ENCODE data around the gene WDR93. TPM values are rescaled to one million over a fixed set of nuclear protein-coding genes. Genes with fewer than 3 reads are reported as not detected.

WDR93 gene
- not detected in 2 replicates for total RNA-seq (2021)
- Bru-seq, nascent RNA = percentile 18 among the genes with signal in this experiment
- BruChase-seq, experiment 1, labeled RNA remaining after a 2-hour chase = percentile 16 among the genes with signal in this experiment
- BruChase-seq, experiment 2, labeled RNA remaining after a 6-hour chase = percentile 12 among the genes with signal in this experiment
- long read RNA-seq = 0 reads

DNA sequence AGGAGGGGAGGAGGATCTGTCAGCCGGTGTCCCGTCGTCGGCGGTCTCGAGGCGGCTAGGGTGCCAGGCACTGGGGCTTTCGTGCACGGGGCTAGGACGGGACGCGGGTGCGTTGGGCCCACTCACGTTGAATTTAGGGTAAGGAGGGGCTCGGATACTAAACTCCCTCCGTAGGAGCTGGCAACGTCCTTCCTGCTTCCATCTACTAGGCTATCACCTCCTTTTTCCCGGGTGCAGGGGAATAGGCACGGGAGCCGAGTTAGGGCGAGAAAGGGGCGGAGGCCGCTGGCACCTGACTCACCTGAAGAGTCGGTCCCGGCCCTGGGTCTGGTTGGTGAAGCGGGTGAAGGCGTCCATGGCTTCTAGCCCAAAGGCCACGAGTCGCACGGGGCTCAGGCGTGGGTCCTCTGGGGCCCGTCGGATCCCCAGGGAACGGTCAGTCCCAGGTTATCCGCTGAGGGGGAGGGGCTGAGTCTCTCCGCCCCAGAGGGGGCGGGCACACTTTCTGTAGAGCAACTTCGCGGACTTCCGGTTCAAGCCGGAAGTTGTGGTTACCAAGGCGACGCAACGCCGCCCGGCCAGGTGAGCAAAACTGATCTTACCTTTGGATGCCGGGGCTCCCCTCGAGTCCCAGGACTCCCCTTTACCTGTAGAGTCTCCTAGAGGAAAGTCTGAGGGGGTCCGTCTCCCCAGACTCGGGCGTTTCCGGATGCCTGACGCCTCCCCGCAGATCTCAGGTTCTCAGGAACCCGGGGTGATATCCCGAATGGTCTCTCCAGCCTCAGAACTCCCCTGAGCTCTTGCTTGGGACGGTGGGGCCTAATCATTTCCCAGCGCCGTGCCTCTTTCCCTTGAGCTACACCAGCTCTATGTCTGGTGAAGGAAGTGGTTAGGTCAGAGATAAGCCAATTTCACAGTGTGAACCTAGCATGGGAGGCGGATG is at the start of gene WDR93, which contains the start of gene PEX11A:
Gene WDR93, plus strand, starts transcription at position 536 of the 943 bp plus-strand sequence. CDS start 10,936 bp downstream, outside the sequence.
Gene PEX11A, minus strand, starts transcription at position 479 of the 943 bp plus-strand sequence. Its CDS starts 122 bp downstream, at position 357.
- peak; percentile 87 for DNase-seq (ENCODE audit: low spot score)
- TSS peak; percentile 54 for BruUV-seq (replicated peaks)
- CTCF ChIA-PET = no interaction called here
- H3K36me3 ChIP-seq (ENCODE audit: insufficient read depth, low read length, poor library complexity, severe bottlenecking) = no peaks in the 10 kb centered on the region
- H3K27ac ChIP-seq (ENCODE audit: low read depth, low read length, poor library complexity, severe bottlenecking) = peak within 1 kb of the TSS; percentile 56
- intact Hi-C loops (cut with micrococcal nuclease; ENCODE audit: unreplicated experiment) = no loop called here
- no peak for TF ChIP-seq EZH2 (IDR thresholded peaks at IDR 0.05; ENCODE audit: borderline replicate concordance, low read depth, low read length, poor library complexity, severe bottlenecking)
- TF ChIP-seq, protein P1, sequence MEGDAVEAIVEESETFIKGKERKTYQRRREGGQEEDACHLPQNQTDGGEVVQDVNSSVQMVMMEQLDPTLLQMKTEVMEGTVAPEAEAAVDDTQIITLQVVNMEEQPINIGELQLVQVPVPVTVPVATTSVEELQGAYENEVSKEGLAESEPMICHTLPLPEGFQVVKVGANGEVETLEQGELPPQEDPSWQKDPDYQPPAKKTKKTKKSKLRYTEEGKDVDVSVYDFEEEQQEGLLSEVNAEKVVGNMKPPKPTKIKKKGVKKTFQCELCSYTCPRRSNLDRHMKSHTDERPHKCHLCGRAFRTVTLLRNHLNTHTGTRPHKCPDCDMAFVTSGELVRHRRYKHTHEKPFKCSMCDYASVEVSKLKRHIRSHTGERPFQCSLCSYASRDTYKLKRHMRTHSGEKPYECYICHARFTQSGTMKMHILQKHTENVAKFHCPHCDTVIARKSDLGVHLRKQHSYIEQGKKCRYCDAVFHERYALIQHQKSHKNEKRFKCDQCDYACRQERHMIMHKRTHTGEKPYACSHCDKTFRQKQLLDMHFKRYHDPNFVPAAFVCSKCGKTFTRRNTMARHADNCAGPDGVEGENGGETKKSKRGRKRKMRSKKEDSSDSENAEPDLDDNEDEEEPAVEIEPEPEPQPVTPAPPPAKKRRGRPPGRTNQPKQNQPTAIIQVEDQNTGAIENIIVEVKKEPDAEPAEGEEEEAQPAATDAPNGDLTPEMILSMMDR (conservative IDR thresholded peaks at IDR 0.05; ENCODE audit: low read depth, low read length) = no peak
- H3K9me3 ChIP-seq (ENCODE audit: low read depth, low read length, poor library complexity, severe bottlenecking) = no peaks in the 10 kb centered on the region
- POLR2A ChIA-PET (ENCODE audit: low non-redundant PET) = no interaction called here
- peak within 1 kb of the TSS; percentile 88 for H3K4me3 ChIP-seq (ENCODE audit: low read depth, low read length, poor library complexity, severe bottlenecking)
- H3K4me1 ChIP-seq (ENCODE audit: insufficient read depth, low read length, poor library complexity, severe bottlenecking) = no peaks in the 10 kb centered on the region
- H3K27me3 ChIP-seq (replicated peaks; ENCODE audit: insufficient read depth, low read depth, low read length, poor library complexity) = peaks cover 3% of the 10 kb centered on the region

DNA sequence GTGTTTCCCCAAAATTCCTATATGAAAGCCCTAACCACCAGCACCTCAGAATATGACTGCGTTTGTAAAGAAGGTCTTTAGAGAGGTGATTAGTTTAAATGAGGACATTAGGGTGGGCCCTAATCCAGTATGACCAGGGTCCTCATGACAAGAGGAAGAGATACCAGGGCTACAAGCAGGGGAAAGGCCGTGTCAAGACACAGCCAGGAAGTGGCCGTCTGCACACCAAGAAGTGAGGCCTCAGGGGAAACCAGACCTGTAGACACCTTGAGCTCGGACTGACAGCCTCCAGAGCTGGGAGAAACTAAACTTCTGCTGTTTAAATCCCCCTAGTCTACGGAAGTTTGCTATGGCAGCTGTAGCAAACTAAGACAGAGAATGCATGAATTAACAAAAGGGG is 49.6 kb upstream of the WDR93 start:
- intact Hi-C loops (cut with micrococcal nuclease; ENCODE audit: unreplicated experiment) = no loop called here
- H3K4me1 ChIP-seq (ENCODE audit: insufficient read depth, low read length, poor library complexity, severe bottlenecking) = no peaks in the 10 kb centered on the region
- no TSS peak for BruUV-seq (replicated peaks)
- no peak overlapping the region for H3K4me3 ChIP-seq (ENCODE audit: low read depth, low read length, poor library complexity, severe bottlenecking)
- DNase-seq (ENCODE audit: low spot score) = no peak
- no peaks in the 10 kb centered on the region for H3K36me3 ChIP-seq (ENCODE audit: insufficient read depth, low read length, poor library complexity, severe bottlenecking)
- no peaks in the 10 kb centered on the region for H3K9me3 ChIP-seq (ENCODE audit: low read depth, low read length, poor library complexity, severe bottlenecking)
- ChIA-PET CTCF (no interaction called here), POLR2A (ENCODE audit: low non-redundant PET) (no interaction called here)
- TF ChIP-seq, protein P1 (conservative IDR thresholded peaks at IDR 0.05; ENCODE audit: low read depth, low read length) = no peak
- TF ChIP-seq EZH2 (IDR thresholded peaks at IDR 0.05; ENCODE audit: borderline replicate concordance, low read depth, low read length, poor library complexity, severe bottlenecking) = no peak
- no peak overlapping the region for H3K27ac ChIP-seq (ENCODE audit: low read depth, low read length, poor library complexity, severe bottlenecking)
- no peaks in the 10 kb centered on the region for H3K27me3 ChIP-seq (replicated peaks; ENCODE audit: insufficient read depth, low read depth, low read length, poor library complexity)

DNA sequence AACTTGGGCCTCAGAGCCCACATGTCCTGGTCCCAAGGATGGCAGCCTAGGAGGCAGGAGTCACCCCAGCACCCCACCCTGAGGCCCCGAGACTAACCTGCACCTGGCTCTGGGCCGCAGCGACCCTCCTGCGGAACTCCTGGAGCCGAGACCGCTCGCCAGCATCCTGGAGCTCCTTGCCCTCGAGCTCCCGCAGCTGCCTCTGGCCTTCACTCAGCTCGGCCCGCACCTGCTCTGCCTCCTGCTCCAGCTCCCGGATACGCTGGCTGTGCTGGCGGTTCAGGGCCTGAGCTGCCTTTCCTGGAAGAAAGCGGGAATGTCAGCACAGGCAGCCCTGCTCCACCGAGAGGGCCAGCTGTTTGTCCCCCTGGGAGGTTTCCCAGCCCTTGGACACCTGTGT is 48.5 kb upstream of the WDR93 start:
- no peaks in the 10 kb centered on the region for H3K36me3 ChIP-seq (ENCODE audit: insufficient read depth, low read length, poor library complexity, severe bottlenecking)
- H3K4me1 ChIP-seq (ENCODE audit: insufficient read depth, low read length, poor library complexity, severe bottlenecking) = no peaks in the 10 kb centered on the region
- DNase-seq (ENCODE audit: low spot score) = no peak
- TF ChIP-seq EZH2 (IDR thresholded peaks at IDR 0.05; ENCODE audit: borderline replicate concordance, low read depth, low read length, poor library complexity, severe bottlenecking) = no peak
- H3K27me3 ChIP-seq (replicated peaks; ENCODE audit: insufficient read depth, low read depth, low read length, poor library complexity) = no peaks in the 10 kb centered on the region
- no peaks in the 10 kb centered on the region for H3K9me3 ChIP-seq (ENCODE audit: low read depth, low read length, poor library complexity, severe bottlenecking)
- intact Hi-C loops (cut with micrococcal nuclease; ENCODE audit: unreplicated experiment) = no loop called here
- no TSS peak for BruUV-seq (replicated peaks)
- ChIA-PET POLR2A (ENCODE audit: low non-redundant PET) (no interaction called here), CTCF (interaction anchor here (0.5 kb wide), 1 partner anchor 430 kb away, joined by 3 read pairs; no protein-coding TSS in a partner anchor)
- no peak overlapping the region for H3K4me3 ChIP-seq (ENCODE audit: low read depth, low read length, poor library complexity, severe bottlenecking)
- H3K27ac ChIP-seq (ENCODE audit: low read depth, low read length, poor library complexity, severe bottlenecking) = no peak overlapping the region
